ENCODE data around the gene WDR46. TPM values are rescaled to one million over a fixed set of nuclear protein-coding genes. Genes with fewer than 3 reads are reported as not detected.

WDR46 gene
- total and polyA plus RNA-seq, 2 of the 13 experiments (the other 11 are each of a cell fraction or from before 2014, with no cell fraction given), result 47.4 to 105 TPM

DNA sequence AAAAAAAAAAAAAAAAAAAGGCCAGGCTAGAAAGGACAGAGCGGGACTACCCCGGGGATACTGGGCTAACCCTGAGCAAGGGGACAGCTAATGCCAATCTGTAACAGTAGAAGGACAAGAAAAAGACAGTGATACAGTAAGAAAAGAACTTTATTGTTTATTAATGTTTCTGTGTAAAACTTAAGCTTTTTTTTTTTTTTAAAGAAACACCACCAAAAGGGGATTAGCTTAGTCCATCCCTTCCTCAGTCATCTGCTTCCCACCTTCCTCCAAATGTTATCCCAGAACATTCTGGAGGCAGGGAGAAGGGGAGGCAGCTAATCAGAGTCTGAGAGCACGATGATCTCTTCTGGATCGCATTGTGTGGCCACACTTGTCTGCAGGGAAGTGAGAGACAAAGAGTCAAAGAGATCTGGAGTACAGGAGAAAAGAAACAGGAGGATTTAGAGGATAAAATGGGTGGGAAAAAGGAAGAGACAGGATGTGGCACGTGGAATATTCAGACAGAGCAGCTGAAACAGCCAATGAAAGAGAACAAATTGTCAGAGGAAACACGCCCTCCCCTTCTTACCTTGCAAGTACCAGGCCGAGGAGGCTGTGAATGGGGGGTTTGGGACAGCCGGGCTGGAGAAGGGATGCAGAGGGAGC, 29.5 kb upstream of the WDR46 start (continued):
- TF ChIP-seq, protein P1, sequence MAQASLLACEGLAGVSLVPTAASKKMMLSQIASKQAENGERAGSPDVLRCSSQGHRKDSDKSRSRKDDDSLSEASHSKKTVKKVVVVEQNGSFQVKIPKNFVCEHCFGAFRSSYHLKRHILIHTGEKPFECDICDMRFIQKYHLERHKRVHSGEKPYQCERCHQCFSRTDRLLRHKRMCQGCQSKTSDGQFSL (CRISPR knock-in tag; IDR thresholded peaks at IDR 0.05), result no peak
- TF ChIP-seq, protein P2, sequence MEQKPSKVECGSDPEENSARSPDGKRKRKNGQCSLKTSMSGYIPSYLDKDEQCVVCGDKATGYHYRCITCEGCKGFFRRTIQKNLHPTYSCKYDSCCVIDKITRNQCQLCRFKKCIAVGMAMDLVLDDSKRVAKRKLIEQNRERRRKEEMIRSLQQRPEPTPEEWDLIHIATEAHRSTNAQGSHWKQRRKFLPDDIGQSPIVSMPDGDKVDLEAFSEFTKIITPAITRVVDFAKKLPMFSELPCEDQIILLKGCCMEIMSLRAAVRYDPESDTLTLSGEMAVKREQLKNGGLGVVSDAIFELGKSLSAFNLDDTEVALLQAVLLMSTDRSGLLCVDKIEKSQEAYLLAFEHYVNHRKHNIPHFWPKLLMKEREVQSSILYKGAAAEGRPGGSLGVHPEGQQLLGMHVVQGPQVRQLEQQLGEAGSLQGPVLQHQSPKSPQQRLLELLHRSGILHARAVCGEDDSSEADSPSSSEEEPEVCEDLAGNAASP (CRISPR knock-in tag; IDR thresholded peaks at IDR 0.05; ENCODE audit: borderline replicate concordance), result no peak
- no peak for TF ChIP-seq PHF5A (CRISPR knock-in tag; IDR thresholded peaks at IDR 0.05; ENCODE audit: low read depth, unreplicated experiment)
- TF ChIP-seq, protein P3, sequence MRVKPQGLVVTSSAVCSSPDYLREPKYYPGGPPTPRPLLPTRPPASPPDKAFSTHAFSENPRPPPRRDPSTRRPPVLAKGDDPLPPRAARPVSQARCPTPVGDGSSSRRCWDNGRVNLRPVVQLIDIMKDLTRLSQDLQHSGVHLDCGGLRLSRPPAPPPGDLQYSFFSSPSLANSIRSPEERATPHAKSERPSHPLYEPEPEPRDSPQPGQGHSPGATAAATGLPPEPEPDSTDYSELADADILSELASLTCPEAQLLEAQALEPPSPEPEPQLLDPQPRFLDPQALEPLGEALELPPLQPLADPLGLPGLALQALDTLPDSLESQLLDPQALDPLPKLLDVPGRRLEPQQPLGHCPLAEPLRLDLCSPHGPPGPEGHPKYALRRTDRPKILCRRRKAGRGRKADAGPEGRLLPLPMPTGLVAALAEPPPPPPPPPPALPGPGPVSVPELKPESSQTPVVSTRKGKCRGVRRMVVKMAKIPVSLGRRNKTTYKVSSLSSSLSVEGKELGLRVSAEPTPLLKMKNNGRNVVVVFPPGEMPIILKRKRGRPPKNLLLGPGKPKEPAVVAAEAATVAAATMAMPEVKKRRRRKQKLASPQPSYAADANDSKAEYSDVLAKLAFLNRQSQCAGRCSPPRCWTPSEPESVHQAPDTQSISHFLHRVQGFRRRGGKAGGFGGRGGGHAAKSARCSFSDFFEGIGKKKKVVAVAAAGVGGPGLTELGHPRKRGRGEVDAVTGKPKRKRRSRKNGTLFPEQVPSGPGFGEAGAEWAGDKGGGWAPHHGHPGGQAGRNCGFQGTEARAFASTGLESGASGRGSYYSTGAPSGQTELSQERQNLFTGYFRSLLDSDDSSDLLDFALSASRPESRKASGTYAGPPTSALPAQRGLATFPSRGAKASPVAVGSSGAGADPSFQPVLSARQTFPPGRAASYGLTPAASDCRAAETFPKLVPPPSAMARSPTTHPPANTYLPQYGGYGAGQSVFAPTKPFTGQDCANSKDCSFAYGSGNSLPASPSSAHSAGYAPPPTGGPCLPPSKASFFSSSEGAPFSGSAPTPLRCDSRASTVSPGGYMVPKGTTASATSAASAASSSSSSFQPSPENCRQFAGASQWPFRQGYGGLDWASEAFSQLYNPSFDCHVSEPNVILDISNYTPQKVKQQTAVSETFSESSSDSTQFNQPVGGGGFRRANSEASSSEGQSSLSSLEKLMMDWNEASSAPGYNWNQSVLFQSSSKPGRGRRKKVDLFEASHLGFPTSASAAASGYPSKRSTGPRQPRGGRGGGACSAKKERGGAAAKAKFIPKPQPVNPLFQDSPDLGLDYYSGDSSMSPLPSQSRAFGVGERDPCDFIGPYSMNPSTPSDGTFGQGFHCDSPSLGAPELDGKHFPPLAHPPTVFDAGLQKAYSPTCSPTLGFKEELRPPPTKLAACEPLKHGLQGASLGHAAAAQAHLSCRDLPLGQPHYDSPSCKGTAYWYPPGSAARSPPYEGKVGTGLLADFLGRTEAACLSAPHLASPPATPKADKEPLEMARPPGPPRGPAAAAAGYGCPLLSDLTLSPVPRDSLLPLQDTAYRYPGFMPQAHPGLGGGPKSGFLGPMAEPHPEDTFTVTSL (CRISPR knock-in tag; IDR thresholded peaks at IDR 0.05; ENCODE audit: borderline replicate concordance), result peak; percentile 17; the same call in 1 of the 2 replicates
- TF ChIP-seq KDM5A (IDR thresholded peaks at IDR 0.05; ENCODE audit: borderline replicate concordance, low read length), result peak; percentile 0; the same call in 1 of the 2 replicates
